NCI-H526 treated with DMSO at 0.1 percent for 48 hours (cell line): ENCODE results near the gene USP5.
"Not testable (repeated sequence)": the region's sequence is repeated elsewhere in the genome, so short reads cannot be mapped to it uniquely, and the experiment has no call there.

Experiments used
- DNase-seq: peaks from one replicate; lab custom pipeline; 2025; lab: John Stamatoyannopoulos, UW

USP5 gene

DNA sequence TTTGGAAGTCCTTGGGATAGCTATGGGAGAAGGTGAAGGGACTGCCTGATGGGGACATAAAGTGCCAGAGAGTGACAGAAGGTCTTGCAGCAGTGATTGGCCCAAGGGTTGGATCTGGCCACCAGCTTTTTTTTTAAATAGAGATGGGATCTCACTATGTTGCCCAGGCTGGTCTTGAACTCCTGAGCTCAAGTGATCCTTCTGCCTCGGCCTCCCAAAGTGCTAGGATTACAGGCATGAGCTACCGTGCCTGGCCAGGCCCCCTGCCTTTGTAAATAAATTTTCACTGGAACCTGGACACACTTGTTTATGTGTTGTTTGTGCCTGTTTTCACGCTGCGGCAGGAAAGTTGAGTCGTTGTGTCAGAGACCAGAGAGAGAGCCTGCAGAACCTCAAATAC, 13.4 kb downstream of the USP5 start:
- not testable (repeated sequence) for DNase-seq

DNA sequence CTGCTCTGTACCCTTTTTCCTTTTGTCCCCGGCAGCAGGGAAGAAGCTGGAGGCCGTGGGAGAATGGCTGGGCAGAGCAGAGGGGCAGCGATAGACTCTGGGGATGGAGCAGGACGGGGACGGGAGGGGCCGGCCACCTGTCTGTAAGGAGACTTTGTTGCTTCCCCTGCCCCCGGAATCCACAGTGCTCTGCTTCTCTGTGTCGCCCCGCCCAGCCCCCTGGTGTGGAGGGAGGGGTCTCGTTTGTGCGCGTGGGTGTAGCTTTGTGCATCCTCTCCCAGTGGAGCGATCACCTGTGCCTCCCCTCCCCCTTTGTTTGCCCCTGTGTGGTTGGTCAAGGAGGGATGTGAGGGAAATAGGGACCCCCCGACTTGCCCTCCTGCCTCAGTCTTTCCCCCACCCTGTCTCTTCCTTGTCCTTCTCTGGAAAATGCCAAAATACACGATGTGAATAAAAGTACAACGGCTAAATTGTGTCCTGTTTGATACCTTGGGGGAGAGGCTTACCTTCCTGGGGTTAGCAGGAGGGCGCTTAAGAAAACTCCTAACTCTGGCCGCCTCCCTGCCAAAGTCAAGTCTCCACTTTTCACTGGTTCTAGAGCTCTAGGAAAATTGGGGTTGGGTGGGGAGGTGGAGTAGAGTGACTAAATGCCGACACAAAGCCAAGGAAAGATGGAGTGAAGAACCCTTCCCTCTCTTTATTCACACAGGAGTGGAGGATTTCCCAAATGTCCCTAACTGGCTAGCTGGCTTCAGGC, 14.4 kb downstream of the USP5 start:
- no peak for DNase-seq

DNA sequence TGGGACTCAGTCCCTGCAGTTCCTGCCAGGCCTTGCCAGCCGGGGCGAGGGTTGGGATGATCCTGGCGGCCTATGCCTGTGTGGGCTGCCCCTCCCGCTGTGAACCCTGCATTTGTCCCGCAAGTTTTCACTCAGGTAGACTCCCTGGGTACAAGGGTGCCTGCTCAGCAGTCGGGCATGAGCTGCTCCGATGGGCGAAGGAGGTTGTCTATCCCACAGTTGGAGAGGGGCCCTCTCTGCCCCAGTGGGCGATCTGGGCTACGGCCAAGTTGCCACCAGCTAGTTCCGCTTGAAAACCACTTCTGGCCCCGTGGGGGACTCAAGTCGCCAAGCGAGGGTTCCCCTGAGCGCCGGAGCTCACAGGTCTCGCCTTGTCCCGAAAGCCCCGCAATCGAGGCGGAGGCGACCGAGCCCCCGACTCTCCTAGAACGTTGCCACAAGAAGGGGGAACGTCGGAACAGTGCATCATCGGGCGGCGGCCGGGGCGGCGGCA, 15.0 kb downstream of the USP5 start:
- DNase-seq = no peak

- peak; percentile 69 for DNase-seq
Observed at GRCh38 chr12:6867413-6868210, 15.7 kb downstream of the USP5 start, which contains the start of gene TPI1. Gene TPI1, plus strand, starts transcription at chr12:6867531. Its CDS starts 36 bp downstream, at chr12:6867567.

- DNase-seq = no peak
Observed at GRCh38 chr12:6868211-6869048, 16.5 kb downstream of the USP5 start.

DNA sequence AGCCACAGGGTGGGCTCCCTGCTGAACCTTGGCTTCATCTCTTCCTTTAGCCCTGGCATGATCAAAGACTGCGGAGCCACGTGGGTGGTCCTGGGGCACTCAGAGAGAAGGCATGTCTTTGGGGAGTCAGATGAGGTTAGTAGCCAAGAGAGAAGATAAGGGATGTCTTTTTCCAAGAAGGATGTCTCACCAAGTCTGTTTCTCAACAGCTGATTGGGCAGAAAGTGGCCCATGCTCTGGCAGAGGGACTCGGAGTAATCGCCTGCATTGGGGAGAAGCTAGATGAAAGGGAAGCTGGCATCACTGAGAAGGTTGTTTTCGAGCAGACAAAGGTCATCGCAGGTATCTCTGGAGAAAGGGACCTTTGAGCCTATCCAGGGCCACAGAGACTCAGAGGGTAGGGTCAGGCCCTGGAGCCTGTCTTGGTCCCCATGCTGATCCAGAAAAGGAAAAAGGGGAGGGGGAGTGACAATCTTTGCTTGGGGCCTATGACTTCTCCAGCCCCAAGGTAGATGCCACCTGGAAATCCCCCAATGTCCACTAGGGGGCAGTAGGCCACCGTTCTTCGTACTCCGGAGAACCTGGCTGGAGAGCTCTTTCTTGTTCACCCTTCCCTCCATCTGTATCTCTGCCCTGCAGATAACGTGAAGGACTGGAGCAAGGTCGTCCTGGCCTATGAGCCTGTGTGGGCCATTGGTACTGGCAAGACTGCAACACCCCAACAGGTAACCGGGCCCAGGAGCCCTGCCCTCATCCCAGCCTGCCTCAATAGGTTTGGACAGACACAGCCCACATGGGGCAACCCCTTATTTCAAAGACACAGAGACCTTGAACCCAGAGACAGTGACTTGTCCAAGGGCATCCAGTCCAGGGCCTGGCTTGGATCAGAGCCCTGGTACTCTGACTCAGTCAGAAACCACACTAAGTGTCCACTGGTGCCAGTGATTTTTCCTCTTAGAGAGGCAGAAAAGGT, 17.4 kb downstream of the USP5 start:
- DNase-seq = peak; percentile 64

DNA sequence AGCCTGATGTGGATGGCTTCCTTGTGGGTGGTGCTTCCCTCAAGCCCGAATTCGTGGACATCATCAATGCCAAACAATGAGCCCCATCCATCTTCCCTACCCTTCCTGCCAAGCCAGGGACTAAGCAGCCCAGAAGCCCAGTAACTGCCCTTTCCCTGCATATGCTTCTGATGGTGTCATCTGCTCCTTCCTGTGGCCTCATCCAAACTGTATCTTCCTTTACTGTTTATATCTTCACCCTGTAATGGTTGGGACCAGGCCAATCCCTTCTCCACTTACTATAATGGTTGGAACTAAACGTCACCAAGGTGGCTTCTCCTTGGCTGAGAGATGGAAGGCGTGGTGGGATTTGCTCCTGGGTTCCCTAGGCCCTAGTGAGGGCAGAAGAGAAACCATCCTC, 18.4 kb downstream of the USP5 start:
- DNase-seq = not testable (repeated sequence)

- DNase-seq = peak; percentile 21
Observed at GRCh38 chr12:6871052-6871957, 19.4 kb downstream of the USP5 start.

- DNase-seq = no peak
Observed at GRCh38 chr12:6872073-6873048, 20.4 kb downstream of the USP5 start.

DNA sequence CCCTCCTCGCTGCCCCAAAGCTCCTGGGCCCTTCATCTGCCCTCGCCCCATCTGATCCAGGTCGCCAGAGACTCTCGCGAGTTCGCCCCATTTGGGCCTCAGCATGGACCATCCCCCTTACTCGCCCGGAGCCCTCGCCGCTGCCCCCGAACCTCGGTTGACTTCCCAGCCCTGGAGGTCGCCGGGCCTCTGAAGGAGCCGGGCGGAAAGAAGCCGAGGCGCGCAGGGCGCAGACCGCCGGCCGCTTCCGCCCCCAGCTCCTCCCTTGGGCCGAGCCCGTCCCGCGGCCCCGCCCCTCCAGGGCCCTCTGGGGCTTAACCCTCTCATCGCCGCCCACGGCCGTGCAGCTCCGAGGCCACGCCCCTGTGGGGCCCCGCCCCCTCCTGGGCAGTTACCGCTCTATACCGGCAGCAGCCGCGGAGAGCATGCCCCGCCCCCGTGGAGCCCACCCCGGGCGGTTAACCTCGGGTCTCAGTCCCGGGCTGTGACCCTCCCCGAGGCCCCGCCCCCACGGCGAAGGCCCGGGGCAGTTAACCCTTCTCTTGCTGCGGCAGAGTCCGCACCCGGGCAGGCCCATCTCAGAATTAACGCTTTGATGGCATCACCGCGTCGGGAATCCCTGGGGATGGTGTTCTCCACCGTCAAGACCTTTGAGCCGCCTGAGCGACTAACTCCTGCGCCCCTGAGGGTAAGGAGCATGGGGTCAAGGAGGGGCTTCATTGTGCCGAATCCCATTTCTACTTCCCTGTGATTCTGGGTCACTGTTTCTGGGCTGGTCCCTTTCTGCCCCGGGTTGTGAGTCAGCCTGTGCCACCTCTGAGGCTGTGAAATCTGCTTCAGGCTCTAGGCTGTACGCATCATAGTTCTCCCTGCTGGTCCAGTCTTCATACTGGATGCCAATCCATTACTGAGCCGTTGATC, 21.4 kb downstream of the USP5 start, which contains the start of gene SPSB2:
TSS of gene SPSB2 (minus strand) at position 210 of the 921 bp plus-strand sequence. CDS start 402 bp downstream, outside the sequence.
- peak; percentile 93 for DNase-seq

DNA sequence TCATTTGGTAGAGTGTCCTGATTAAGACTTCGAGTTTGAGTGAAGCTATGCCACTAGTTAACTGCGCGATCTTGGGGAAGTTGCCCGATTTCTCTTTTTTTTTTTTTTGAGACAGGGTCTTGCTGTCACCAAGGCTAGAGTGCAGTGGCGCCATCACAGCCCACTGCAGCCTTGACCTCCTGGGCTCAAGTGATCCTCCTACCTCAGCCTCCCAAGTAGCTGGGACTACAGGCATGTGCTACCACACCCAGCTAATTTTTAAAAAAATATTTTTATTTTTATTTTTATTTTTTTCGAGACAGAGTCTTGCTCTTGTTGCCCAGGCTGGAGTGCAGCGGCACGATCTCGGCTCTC, 22.0 kb downstream of the USP5 start:
- DNase-seq = not testable (repeated sequence)

- not testable (repeated sequence) for DNase-seq
Observed at GRCh38 chr12:6879824-6880223, 27.9 kb downstream of the USP5 start.

- DNase-seq = no peak
Observed at GRCh38 chr12:6883252-6883651, 31.3 kb downstream of the USP5 start.

DNA sequence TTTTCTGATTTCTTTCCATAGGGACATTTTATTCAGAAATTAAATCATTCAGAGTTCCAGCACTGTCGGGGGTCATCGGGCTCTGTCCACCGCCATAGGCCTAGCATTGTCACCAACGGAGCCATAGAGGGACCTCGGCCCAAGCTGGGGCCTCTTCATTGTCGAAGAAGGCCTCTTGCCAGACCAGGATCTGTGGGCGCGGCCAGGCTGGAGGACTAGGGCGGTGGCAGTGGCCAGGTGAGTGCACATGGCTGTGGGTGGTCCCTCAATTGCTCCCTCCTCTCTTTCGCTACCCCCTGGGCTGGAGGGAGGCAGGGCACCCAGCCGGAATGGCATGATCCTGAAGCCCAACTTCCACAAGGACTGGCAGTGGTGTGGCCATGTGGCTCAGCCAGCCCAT, 31.7 kb downstream of the USP5 start:
- no peak for DNase-seq

GRCh38 chr12:6884539-6884938, 32.6 kb downstream of the USP5 start:
- DNase-seq = no peak

DNA sequence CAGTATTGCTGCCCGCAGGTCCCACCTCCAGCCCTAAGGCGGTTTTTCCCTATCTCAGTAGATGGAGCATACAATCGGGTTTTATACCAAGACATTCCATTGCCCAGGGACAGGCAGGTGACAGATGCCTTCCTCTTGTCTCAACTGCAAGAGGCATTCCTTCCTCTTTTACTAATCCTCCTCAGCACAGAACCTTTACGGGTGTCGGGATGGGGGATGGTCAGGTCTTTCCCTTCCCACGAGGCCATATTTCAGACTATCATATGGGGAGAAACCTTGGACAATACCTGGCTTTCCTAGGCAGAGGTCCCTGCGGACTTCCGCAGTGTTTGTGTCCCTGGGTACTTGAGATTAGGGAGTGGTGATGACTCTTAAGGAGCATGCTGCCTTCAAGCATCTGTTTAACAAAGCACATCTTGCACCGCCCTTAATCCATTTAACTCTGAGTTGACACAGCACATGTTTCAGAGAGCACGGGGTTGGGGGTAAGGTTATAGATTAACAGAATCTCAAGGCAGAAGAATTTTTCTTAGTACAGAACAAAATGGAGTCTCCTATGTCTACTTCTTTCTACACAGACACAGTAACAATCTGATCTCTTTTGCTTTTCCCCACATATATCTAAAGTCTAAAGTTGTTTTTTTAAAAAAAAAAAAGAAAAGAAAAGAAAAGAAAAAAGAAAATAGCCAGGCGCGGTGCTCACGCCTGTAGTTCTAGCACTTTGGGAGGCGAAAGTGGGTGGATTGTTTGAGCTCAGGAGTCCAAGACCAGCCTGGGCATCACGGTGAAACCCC, 34.5 kb downstream of the USP5 start:
- not testable (repeated sequence) for DNase-seq

DNA sequence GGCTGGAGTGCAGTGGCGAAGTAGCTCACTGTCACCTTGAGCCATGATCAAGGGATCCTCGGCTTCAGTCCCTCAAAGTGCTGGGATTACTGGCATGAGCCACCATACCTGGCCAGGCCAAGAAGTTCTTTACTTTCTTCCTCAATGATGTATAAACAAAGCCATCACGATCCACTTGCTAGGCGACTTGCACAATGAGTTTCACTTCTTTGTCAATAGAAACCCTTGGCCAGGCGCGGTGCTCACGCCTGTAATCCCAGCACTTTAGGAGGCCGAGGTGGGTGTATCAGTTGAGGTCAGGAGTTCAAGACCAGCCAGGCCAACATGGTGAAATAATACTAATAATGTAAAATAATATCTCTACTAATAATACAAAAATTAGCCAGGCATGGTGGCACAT, 35.5 kb downstream of the USP5 start:
- DNase-seq = no peak
